GM19239 (cell line): ENCODE results near the gene SNRNP27.
A peak's percentile ranks its signal among the peaks of the same experiment; 100 is the strongest.
"Not testable (repeated sequence)": the region's sequence is repeated elsewhere in the genome, so short reads cannot be mapped to it uniquely, and the experiment has no call there.

Source experiments
- DNase-seq: peaks from one replicate; pipeline ENCODE4 v3.0.0; 2011; ENCODE audit warnings: low spot score; ENCODE audit not compliant: insufficient read length
- FAIRE-seq: peaks from 2 replicates; lab custom pipeline; 2011; peaks lifted over from hg19 to GRCh38; lab: Jason Lieb, UNC

The SNRNP27 gene, protein sequence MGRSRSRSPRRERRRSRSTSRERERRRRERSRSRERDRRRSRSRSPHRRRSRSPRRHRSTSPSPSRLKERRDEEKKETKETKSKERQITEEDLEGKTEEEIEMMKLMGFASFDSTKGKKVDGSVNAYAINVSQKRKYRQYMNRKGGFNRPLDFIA

DNA sequence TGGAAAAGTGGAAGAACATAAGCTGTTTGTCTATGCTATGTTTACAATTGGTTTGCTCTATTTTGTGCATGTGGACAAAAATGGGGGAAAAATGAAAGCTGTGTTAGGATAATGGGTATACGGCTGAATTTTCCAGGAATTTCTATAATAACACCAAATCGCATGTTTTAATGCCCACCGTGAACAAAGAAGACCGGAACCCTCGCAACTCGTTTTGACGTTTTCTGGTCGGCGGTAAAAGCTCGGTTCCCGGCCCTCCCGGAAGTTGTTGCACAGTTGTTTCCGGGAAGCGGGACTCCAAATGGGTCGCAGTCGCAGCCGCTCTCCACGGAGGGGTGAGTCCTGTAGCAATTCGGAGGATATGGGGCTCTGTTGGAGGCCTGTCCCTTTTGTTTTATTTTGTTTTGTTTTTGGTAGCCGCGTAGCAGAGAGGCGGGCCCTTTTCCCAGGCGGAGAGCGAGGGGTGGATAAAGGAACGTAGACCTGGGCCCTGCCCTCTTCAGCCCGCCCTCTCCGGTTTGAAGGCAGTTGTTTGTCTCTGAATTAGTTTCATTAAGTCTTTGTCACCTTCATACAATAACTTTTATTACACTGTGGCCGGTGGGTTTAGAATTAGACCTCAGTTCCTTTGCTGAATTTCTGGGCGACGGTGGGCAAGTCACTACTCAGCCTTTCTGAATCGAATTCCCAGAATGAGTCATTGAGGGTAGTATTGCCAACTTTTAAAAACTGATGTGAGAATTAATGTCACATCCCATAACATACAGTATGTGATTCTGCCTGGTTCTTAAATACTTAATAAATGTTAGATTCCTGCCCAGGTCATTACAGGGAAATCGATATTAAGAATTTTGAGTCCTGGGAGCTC lies at the start of gene SNRNP27:
Gene SNRNP27, plus strand, starts transcription at position 273 of the 868 bp plus-strand sequence. Its CDS starts 29 bp downstream, at position 302.
- DNase-seq (peak; percentile 55), FAIRE-seq (peak; percentile 94)

GRCh38 chr2:69843993-69844392 lies 49.8 kb upstream of the SNRNP27 start:
- DNase-seq = no peak
- no peak for FAIRE-seq

- DNase-seq (no peak), FAIRE-seq (no peak)
These were observed 49.2 kb upstream of the SNRNP27 start for GRCh38 chr2:69844560-69844959.

DNA sequence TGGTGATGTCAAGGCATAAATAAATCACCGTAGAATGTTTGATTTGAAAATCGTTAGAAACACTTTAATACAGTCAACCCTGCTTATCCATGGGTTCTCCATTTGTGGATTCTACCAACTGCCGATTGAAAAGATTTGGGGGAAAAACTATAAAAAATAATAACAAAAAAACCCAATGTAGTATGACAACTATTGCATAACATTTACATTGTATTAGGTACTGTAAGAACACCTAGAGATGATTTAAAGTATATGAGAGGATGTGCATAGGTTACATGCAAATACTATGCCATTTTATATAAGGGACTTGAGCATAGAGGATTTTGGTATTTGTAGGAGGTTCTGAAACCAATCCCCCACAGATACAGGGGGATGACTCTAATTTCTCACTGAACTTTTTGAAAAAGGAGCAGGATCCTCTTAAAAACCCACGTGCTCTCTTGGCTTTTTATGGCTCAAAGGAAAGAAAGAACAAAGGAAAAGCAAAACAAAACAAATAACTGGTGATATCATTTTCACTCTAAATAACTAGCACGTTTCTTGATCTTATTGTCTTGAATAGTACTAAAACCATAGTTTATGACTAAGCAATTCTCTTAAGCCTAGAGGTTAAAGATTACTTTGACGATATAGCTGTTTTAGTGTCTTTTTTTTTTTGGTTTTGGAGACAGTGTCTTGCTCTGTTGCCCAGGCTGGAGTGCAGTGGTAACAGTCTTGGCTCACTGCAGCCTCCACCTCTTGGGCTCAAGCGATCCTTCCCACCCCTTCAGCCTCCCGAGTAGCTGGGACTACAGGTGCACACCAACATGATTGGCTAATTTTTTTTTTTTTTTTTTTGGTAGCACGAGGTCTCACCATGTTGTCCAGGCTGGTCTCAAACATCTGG lies 47.3 kb upstream of the SNRNP27 start:
- FAIRE-seq (no peak), DNase-seq (no peak)

DNA sequence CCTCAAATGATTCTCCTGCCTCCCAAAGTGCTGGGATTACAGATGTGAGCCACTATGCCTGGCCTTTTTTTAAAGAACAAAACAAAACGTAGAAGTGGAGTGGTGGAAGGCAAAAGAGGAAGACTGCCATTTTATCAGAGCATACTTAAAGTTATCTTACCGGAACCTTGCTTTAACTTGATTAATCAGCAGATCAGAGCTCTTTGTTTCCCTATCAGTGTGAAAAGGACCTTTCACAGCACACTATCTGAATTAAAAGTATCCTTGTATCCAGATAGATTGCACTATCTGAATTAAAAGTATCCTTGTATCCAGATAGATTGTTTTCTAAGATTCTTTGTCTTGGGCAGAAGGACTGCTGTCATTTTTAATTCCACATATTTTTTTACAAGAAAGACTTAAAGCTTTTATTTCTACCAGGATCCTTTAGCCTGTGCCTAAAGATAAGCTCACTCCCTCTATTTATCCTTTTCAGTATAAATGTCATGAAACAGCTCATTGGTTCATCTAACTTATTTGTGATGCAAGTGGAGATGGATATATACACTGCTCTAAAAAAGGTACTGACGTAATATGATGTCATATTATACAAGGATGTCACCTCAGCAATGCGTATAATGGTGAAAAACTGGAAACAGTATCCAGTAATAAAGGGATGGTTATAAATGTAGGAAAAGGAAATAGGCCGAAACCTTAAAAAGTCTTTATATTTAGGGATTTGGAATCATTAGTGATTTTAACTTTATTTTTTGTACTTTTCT lies 46.5 kb upstream of the SNRNP27 start:
- no peak for FAIRE-seq
- no peak for DNase-seq

DNA sequence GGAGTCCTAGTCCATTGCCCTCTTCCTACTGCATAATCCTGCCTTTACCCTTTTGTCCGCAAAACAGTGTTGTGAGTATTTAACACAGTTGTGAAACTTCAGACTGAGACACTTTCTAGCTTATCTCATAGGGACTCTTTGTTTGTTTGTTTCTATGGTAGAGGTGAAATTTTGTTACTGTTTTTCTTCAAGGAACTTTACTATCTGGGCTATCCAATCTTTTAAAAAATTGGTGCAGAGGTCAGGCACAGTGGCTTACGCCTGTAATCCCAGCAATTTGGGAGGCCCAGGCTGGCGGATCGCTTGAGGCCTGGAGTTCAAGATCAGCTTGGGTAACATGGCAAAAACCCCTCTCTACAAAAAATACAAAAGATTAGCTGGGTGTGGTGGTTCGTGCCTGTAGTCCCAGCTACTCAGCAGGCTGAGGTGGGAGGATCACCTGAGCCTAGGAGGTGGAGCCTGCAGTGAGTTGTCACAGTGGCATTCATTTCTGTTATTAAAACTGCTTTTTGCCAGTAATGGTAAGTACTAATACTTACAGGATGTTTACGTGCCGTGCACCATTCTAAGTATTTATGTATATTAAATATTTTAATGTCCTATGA lies 45.5 kb upstream of the SNRNP27 start:
- DNase-seq (no peak), FAIRE-seq (no peak)

GRCh38 chr2:69858261-69858660 lies 35.5 kb upstream of the SNRNP27 start:
- FAIRE-seq (no peak), DNase-seq (no peak)

- FAIRE-seq (no peak), DNase-seq (no peak)
These were observed 30.5 kb upstream of the SNRNP27 start for GRCh38 chr2:69863298-69863697.

DNA sequence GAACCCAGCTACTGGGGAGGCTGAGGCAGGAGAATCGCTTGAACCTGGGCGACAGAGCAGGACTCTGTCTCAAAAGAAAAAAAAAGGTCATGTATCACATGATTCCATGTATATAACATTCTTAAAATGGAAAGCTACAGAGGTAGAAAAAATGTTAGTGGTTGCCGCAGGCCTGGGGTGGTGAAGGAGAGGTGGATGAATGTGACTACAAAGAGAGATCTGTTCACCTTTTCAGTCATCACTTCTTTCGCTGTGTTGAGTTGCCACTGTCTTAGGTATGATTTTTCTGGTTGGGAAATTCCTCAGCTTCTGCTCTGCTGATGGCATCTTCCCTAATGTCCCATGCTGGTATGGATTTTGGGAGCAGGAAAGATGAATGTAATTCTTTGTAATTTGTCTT lies 5.3 kb upstream of the SNRNP27 start:
- FAIRE-seq (no peak), DNase-seq (no peak)

- FAIRE-seq (no peak), DNase-seq (no peak)
These were observed 4.5 kb upstream of the SNRNP27 start for GRCh38 chr2:69889302-69889701.

- no peak for DNase-seq
- no peak for FAIRE-seq
These were observed 2.9 kb upstream of the SNRNP27 start for GRCh38 chr2:69890881-69891280.

GRCh38 chr2:69892838-69893424 lies 825 bp upstream of the SNRNP27 start:
- DNase-seq = not testable (repeated sequence)

DNA sequence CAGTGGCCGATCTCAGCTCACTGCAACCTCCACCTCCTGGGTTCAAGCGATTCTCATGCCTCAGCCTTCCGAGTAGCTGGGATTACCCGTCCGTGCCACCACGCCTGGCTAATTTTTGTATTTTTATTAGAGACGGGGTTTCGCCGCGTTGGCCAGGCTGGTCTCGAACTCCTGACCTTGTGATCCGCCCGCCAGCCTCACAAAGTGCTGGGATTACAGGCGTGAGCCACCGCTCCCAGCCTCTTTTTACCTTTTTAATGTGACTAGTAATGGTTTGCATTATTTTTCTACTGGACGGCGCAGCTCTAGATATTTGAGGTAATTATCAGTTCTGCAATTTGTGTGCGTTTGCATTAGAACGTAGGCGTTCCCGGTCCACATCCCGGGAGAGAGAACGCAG lies 981 bp downstream of the SNRNP27 start:
- not testable (repeated sequence) for DNase-seq, FAIRE-seq

More at GRCh38 chr2:69892838-69893424, 825 bp upstream of the SNRNP27 start:
- FAIRE-seq = not testable (repeated sequence)

DNA sequence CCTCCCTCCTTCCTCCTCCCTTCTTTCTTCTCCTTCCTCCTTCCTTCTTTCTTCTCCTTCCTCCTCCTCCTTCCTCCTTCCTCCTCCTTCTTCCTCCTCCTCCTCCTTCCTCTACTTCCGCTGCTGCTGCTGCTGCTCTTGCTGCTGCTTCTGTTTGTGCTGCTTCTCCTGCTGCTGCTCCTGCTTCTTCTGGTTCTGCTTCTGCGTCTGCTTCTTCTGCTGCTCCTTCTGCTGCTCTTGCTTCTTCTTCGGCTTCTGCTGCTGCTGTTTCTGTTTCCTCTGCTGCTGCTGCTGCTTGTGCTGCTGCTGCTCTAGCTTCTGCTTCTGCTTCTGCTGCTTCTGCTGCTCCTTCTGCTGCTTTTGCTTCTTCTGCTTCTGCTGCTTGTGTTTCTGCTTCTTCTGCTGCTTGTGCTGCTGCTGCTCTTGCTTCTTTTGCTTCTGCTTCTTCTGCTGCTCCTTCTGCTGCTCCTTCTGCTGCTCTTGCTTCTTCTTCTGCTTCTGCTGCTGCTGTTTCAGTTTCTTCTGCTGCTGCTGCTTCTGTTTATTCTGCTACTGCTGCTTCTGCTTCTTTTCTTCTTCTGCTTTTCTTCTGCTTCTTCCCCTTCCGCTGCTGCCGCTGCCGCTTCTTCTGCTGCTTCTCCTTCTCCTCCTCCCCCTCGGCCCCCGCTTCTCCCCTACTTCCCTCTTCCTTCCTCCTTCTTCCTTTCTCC lies 8.6 kb downstream of the SNRNP27 start:
- no peak for DNase-seq
- peak; percentile 87 for FAIRE-seq

DNA sequence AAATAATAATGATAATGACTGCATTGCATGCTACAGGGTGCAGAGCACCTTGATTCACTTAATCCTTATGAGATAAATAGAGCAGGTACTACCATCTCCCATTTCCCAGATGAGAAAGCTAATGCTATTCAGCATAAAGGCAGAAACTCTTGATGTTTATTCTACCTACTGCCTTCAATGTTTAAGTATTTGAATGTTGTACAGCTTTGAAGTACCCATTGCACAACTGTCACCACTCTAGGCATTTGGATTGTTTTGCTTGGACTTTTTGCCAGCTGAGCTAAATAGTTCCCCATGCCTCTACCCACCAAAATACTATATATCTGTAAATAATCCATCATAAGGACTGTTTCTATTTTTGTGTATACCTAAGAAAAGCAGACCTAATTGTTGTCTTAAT lies 13.5 kb downstream of the SNRNP27 start:
- DNase-seq = no peak
- no peak for FAIRE-seq

- DNase-seq = no peak
- peak; percentile 80 for FAIRE-seq
These were observed 18.3 kb downstream of the SNRNP27 start for GRCh38 chr2:69911985-69912563.

DNA sequence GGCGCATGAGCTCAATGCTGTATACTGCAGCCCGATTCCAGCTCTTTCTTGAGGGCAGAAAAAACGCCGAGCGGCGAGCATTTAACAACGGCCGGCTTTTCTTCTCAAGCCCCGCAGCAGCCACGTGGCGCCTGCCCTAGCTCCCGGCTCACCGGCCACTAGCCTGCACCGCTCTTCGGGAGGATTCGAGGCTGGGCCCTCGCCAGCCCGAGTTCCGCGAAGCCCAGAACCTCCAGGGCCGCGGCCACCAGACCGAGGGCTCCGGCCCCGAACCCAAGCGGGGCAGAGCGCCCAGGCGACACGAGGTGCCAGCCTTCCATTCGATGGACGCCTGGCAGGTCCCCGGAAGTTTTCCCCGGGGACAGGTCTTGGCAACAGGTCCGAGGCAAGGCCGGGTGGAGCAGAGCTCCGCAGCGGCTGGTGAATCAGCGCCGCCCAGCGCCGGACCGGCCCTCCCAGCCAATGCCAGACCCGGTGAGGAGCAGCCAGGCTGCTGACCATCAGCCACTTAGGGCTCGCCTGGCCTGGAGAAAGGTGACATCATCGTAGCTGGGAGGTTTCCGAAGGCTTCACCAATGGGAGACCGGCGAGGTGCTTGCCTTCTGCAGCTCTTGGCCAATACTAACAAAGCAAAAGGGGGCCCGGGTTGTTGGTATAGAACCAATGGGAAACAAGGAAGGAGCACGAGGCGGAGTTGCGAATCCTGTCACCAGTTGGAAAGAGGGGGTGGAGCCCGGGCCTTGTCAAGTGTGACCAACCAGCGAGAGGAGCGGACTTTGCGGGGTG lies 20.6 kb downstream of the SNRNP27 start:
- DNase-seq (peak; percentile 71), FAIRE-seq (peak; percentile 99)
